Uterus (tissue), 2 donors: ENCODE data around the gene SSTR4.

ENCODE experiments used
- CTCF ChIP-seq, 4 experiments: fragments of 200-600 bp in 2 of 4; fragments of 450-650 bp in 2 of 4; sonication (generic) in 2 of 4; IDR thresholded peaks; one replicate each; pipeline ENCODE4 v1.5.1; 2016 to 2019; ENCODE audit warnings: antibody characterized with exemption in 4 of 4, mild to moderate bottlenecking in 2 of 4, moderate library complexity in 1 of 4
- POLR2A ChIP-seq, 2 donors: fragments of 450-650 bp; IDR thresholded peaks; one replicate each; pipeline ENCODE4 v1.6.1; 2016; ENCODE audit warnings: antibody characterized with exemption in 2 of 2, mild to moderate bottlenecking in 1 of 2, moderate library complexity in 1 of 2

GRCh38 chr20:22995923-22996322 lies 39.2 kb upstream of the SSTR4 start:
- no peak for TF ChIP-seq CTCF (IDR thresholded peaks at IDR 0.05)
- no peak for TF ChIP-seq POLR2A (IDR thresholded peaks at IDR 0.05)
